Heart right ventricle (tissue), 16 donors: ENCODE results near the gene C3orf33. TPM values are rescaled to one million over a fixed set of nuclear protein-coding genes. Genes with fewer than 3 reads are reported as not detected.

Source experiments
- ATAC-seq, 8 donors: fragments of 200-7000 bp; cut with Tn5 transposase; one replicate each; pipeline ENCODE4 v1.9.1; 2020; ENCODE audit warnings: mild to moderate bottlenecking in 8 of 8, moderate library complexity in 8 of 8, moderate number of reproducible peaks in 1 of 8
- DNase-seq, 2 donors: peaks; one replicate each; pipeline ENCODE4 v3.0.0-alpha.2; 2020
- H3K27ac ChIP-seq, 10 donors: fragments of 200-600 bp; sonication (generic) in 2 of 10; one replicate each; pipeline versions ENCODE4 v1.5.0 to v1.8.0; 2020 to 2022; ENCODE audit warnings: mild to moderate bottlenecking in 3 of 10
- H3K27me3 ChIP-seq, 7 donors: fragments of 200-600 bp; one replicate each; pipeline ENCODE4 v1.8.0; 2021 to 2022; ENCODE audit warnings: mild to moderate bottlenecking in 2 of 7
- H3K36me3 ChIP-seq, 9 donors: fragments of 200-600 bp; sonication (generic) in 1 of 9; one replicate each; pipeline versions ENCODE4 v1.5.0 to v1.8.0; 2020 to 2022; ENCODE audit warnings: mild to moderate bottlenecking in 2 of 9
- H3K4me1 ChIP-seq, 9 donors: fragments of 200-600 bp; sonication (generic) in 1 of 9; one replicate each; pipeline versions ENCODE4 v1.5.0 to v1.8.0; 2020 to 2022; ENCODE audit warnings: mild to moderate bottlenecking in 4 of 9
- H3K4me3 ChIP-seq, 10 donors: fragments of 200-600 bp; sonication (generic) in 2 of 10; one replicate each; pipeline versions ENCODE4 v1.5.0 to v1.8.0; 2020 to 2022; ENCODE audit warnings: mild to moderate bottlenecking in 7 of 10, moderate library complexity in 2 of 10
- H3K9me3 ChIP-seq, 11 donors: fragments of 200-600 bp in 10 of 11; sonication (generic) in 2 of 11; one replicate each; pipeline versions ENCODE4 v1.5.0 to v1.8.0; 2013 to 2022; ENCODE audit warnings: mild to moderate bottlenecking in 2 of 11, control low read depth in 1 of 11, moderate library complexity in 1 of 11
- WGBS, 2 donors: extraction: QIAGEN DNeasy Blood & Tissue Kit; methylation state at CpG; one replicate each; pipeline ENCODE4 v1.1.7; 2013; ENCODE audit warnings: inconsistent platforms in 1 of 2; 5-methylcytosine and 5-hydroxymethylcytosine counted together
- intact Hi-C, 10 donors: fragments of 100-400 bp; cut with DNase I; formaldehyde crosslinking; loops; one replicate each; pipeline versions ENCODE4 v1.11.1 to v1.14.2; 2022
- polyA plus RNA-seq, 2 donors: library from polyadenylated mRNA; stranded (reverse); fragments of 200-250 nt; gene quantifications; one replicate each; pipeline ENCODE4 v1.2.3, GENCODE V29; 2013
- total RNA-seq, 10 donors: library from RNA; stranded (reverse); fragmentation: NEBNext Ultra II Directional in 3 of 10; extraction: Animal tissue kit (Norgen Biotek cat#: 25700) in 3 of 10; gene quantifications; one replicate each; pipeline versions ENCODE4 v1.2.1 to v1.2.4, GENCODE V29; 2021 to 2023
- TF ChIP-seq, protein P1 (sequence below), 9 donors: fragments of 200-600 bp; sonication (generic) in 2 of 9; IDR thresholded peaks; one replicate each; pipeline versions ENCODE4 v1.5.0 to v1.8.0; 2021 to 2022; ENCODE audit warnings: antibody characterized with exemption in 9 of 9, mild to moderate bottlenecking in 5 of 9, moderate library complexity in 1 of 9
- donor health status: Arrhythmogenic right ventricular cardiomyopathy.
- donor health status: ischemic (EF 13 %, LVEDD 7.1; RV severe dilation, severe dysfunction).
- donor health status: healthy with polysubstance abuse.
- donor health status: DM: no; HTN: yes; CAD: no.
- donor health status: DM: no; HTN: no; CAD: no.
- donor health status: ischemic (EF 25% LVEDD 6.9; RV normal size, moderate dysfunction).
- donor health status: ischemic (EF 25% LVEDD 5.7; RV mildly dilated, moderate dysfunction).
- donor health status: healthy.
- donor health status: DM: yes; HTN: yes; CAD: no.
- donor health status: Ischemic cardiomyopathy.
- donor health status: ischemic (EF 35%, LVEDD 5.7; RV mildly dilated, moderate dysfunction).
- donor health status: nonischemic (EF 11% LVEDD 7.7; RV severe dilation, severe dysfunction).
- donor health status: DM: yes; HTN: yes; CAD: no.
- donor health status: PGD.
- donor health status: ischemic (EF 29% LVEDD 5.4; RV normal size, mild dysfunction).
- donor health status: nonischemic (EF 23%, LVEDD 6.1; RV moderate dilation, normal function).

The C3orf33 gene
- total and polyA plus RNA-seq, 12 donors: 2.3 to 8.5 (median 5.8) TPM

DNA sequence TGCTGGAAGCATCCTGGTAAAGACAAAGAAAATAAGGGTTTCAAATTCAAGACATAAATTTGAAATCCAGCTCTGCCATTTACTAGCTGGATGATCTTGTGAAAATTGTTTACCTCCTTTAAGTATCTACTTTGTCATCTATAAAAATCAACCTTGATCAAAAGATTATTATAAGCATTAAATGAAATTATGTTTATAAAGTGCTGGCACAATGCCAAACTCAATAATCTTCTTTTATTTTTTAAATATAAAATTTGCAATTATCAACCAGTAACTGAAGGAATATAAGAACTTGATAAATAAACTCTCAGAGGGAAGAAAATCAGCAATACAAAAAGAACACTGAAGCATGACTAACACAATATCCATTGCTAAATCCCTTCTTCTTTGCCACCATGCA is 25.8 kb downstream of the C3orf33 start:
- Histone ChIP-seq H3K9me3 (peaks cover 0 to 20% (median 13%) of the 10 kb centered on the region in 11 donors), H3K27ac (no peak overlapping the region), H3K36me3 (peaks cover 0 to 55% (median 0%) of the 10 kb centered on the region in 9 donors), H3K27me3 (no peaks in the 10 kb centered on the region), H3K4me1 (no peaks in the 10 kb centered on the region), H3K4me3 (no peak overlapping the region)
- ATAC-seq: no peak
- DNase-seq: no peak
- intact Hi-C loops: no loop called here
- TF ChIP-seq, protein P1, sequence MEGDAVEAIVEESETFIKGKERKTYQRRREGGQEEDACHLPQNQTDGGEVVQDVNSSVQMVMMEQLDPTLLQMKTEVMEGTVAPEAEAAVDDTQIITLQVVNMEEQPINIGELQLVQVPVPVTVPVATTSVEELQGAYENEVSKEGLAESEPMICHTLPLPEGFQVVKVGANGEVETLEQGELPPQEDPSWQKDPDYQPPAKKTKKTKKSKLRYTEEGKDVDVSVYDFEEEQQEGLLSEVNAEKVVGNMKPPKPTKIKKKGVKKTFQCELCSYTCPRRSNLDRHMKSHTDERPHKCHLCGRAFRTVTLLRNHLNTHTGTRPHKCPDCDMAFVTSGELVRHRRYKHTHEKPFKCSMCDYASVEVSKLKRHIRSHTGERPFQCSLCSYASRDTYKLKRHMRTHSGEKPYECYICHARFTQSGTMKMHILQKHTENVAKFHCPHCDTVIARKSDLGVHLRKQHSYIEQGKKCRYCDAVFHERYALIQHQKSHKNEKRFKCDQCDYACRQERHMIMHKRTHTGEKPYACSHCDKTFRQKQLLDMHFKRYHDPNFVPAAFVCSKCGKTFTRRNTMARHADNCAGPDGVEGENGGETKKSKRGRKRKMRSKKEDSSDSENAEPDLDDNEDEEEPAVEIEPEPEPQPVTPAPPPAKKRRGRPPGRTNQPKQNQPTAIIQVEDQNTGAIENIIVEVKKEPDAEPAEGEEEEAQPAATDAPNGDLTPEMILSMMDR (IDR thresholded peaks at IDR 0.05): no peak

DNA sequence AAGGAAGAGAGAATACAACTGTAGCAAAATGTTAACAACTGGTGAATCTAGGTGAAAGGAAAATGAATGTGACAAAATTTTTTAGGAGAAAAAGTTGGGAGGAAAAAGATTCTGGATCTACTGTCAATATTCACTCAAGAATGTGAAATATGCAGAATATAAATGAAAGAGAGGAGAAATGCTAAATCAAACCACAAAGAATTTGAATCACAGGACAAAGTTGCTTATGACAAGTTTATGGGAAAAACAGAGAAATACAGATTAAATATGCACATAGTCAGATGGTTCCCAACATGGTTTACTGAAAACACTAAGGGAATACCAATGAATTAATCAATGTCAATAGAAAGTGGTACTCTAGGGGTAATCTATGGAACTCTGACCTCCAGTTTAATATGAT is 27.6 kb downstream of the C3orf33 start:
- no peak for ATAC-seq
- Histone ChIP-seq H3K27me3 (no peaks in the 10 kb centered on the region), H3K27ac (no peak overlapping the region), H3K4me1 (no peaks in the 10 kb centered on the region), H3K36me3 (peaks cover 0 to 57% (median 0%) of the 10 kb centered on the region in 9 donors), H3K4me3 (no peak overlapping the region), H3K9me3 (peaks cover 0 to 19% (median 13%) of the 10 kb centered on the region in 11 donors)
- no peak for DNase-seq
- intact Hi-C loops: no loop called here
- TF ChIP-seq, protein P1 (IDR thresholded peaks at IDR 0.05): no peak

DNA sequence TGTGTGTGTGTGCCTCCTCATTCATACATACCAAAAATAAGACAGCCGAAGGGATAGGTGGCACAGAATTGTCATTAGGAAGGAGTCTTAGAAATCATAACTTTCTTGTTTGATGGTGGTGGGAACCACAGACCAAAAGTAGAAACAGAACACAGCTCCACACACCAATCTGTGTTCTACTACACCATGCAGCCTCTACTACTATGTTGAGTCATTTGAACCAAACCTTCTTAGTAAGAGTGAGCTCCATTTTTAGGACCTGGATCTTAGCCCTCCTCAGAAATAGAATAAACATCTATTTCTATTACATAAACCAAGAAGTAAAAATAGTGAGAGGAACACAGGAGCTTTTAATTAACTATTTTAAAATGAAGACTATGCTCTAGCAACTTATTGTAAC is 33.3 kb downstream of the C3orf33 start:
- intact Hi-C loops: no loop called here
- Histone ChIP-seq H3K27ac (no peak overlapping the region), H3K27me3 (no peaks in the 10 kb centered on the region), H3K36me3 (peaks cover 0 to 50% (median 0%) of the 10 kb centered on the region in 9 donors), H3K4me3 (no peak overlapping the region), H3K4me1 (no peaks in the 10 kb centered on the region), H3K9me3 (peaks cover 0 to 12% (median 4%) of the 10 kb centered on the region in 11 donors)
- DNase-seq (no peak), ATAC-seq (no peak)
- TF ChIP-seq, protein P1 (IDR thresholded peaks at IDR 0.05): no peak
- 95 to 100% methylated on average over 1 of the region's 1 CpG for WGBS, 2 donors

DNA sequence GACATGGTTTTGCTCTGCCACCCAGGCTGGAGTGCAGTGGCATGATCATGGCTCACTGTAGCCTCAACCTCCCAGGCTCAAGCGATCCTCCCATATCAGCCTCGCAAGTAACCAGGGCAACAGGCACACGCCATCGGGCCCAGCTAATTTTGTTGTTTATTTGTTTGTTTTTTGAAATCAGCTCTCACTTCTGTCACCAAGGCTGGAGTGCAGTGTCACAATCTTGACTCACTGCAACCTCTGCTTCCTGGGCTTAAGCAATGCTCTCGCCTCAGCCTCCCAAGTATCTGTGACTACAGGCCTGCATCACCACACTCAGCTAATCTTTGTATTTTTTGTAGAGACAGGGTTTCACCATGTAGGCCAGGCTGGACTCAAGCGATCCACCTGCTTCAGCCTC is 35.0 kb downstream of the C3orf33 start:
- DNase-seq: no peak
- Histone ChIP-seq H3K27ac (no peak overlapping the region), H3K27me3 (no peaks in the 10 kb centered on the region), H3K4me3 (no peak overlapping the region), H3K4me1 (no peaks in the 10 kb centered on the region), H3K36me3 (peaks cover 0 to 66% (median 6%) of the 10 kb centered on the region in 9 donors), H3K9me3 (peaks cover 0 to 12% (median 4%) of the 10 kb centered on the region in 11 donors)
- no peak for ATAC-seq
- WGBS, 2 donors: 97 to 99% methylated on average over 6 of the region's 6 CpGs
- TF ChIP-seq, protein P1 (IDR thresholded peaks at IDR 0.05): no peak
- intact Hi-C loops: no loop called here
